Endothelial cell of hepatic sinusoid (primary cell): Measurements from ENCODE around the gene FYCO1.

Experiments
- in situ Hi-C: cut with HindIII; loops from 2 replicates; pipeline ENCODE4 v1.10.0; 2017; ENCODE audit warnings: low sequenced_read_pairs

Gene FYCO1

GRCh38 chr3:45984331-45985312 lies 11.0 kb downstream of the FYCO1 start:
- in situ Hi-C loops = no loop called here

DNA sequence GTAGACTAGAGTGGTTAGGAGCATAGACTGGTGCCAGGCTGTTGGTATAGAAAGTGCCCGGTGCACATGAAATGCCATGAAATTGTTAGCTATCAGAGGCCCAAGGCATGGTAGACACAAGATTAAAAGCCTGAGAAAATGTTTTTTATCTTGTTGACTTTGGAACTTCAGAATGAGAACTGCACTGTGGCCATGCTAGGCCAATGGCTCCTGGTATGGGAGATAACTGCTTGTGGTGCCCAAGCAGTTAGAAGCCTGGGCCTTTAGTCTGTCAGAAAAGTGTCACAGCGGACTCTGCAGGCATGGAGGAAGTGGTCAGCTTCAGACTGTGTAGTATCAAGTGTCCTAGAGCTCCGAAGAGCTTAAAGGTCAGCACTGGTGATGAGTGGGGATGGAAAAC lies 11.9 kb downstream of the FYCO1 start:
- in situ Hi-C loops = no loop called here

DNA sequence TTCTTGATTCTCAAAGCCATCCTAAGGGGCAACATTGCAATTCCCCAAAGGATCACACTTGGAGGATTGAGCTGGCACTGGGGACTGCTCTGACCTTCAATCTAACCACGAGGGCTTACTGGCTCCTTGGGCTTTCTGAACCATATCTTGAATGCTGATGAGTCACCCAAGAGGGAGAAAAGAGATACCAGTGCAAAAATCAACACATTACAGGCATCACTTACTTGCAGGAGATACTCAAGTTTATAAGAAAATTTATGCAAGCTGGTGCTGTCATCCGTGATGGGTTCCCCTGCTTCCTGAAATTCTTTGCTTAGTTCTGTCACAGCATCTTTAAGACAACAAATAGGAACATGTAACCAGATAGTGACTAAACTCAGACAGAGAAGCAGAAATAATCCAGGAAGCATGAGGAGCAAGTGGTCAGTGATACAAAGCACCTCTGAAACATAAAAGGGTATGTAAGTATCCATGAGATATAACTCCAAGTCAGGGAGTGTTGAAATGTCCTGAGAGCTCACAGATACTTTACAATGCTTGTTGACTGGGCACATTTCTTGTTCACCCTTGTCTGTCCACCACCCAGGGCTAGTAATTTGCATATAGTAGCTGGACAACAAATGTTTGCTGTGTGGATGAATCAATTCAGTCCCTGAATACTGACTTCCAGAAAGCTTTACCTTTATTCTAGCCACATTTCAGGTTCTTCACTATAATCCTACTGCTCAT lies 14.1 kb downstream of the FYCO1 start:
- in situ Hi-C loops = no loop called here

DNA sequence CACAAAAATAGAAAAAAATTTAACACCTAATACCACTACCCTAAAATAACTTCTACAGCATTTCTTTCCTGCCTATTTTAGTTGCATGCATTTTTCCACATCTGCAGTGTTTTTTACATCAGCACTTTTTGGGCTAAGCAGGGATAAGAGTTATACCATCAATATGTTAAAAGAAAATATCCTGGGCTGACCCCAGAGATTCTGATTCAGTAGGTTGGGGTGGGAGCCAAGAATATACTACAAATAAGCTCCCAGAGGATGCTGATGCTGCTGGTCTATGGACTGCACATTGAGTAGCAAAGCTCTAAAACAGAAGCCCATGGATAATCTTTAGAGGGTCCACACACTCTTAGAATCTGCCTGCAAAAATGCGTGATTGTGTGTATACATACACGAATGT lies 14.8 kb downstream of the FYCO1 start:
- in situ Hi-C loops = no loop called here

DNA sequence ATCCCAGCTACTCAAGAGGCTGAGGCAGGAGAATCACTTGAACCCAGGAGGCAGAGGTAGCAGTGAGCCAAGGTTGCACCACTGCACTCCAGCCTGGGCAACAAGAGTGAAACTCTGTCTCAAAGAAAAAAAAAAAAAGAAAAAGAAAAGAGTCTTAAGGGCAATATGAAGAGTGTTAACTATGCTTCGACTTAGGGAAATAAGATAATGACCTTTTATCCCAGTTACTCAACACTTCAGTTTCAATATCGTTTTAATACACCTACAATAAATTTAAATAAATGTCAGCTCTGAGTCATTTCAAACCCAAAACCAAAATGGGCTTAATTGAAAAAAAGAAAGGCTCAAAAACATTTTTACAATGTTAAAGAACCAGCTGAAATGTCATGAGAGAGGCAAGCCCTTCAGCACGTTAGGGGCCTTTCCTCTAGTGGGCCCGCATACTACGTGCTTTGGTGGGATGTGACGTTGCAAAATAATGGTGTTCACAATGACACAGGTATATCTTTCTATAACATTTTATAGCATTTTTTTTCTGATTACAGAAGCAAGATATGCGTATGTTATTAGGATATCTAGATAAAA lies 15.3 kb downstream of the FYCO1 start:
- in situ Hi-C loops = no loop called here

DNA sequence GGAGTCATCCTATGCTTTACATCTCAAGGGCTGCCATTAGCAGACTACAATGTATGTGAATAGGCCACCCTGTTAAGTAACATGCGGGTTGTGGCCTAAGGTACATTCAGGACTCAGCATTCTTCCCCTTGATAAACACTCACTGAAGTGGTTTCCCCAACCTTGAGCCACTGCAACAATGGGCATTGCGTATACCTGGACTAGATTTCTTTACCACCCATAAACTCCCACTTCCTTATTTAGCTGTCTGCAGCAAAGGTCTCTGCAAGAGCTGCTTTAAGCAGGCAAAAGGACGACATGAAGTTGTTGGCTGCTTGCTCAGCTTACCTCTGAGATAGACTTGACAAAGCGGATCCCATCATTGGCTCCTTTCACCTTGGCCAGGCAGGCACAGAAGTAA lies 16.2 kb downstream of the FYCO1 start:
- in situ Hi-C loops = no loop called here

DNA sequence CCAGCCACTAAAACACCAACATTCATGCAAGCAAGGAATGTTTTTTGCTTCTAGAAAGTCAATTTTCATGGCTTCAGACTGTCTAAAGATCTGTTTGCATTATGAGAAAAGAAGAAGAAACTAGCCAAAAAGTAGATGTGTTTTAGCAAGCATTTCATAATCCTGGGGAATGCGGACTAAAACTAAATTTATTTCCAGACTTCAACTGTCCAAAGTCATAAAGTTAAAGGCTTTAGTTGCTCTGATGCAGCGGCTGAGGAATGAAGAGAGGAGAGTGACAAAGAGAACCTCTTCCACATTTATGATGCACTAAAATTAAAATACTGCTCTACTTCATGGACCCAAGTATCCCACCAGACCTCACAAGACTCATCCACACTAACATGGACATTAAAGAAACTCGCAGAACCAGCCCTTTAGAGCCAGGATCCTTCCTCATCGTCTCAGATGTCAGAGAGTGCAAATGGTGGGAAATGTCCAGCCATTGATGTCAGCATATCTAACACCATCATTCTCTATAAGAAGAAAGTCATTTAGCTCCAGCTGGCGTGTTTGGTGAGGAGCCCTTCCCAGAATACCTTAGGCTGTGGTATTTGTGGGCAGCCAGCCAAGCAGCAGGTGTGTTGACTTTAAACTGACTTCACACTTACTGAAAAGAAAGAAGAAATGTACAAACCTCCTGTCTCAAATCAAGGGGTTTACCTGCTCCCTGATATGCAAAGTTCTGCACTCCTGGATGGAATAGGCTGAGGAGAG lies 17.4 kb downstream of the FYCO1 start:
- in situ Hi-C loops = no loop called here

DNA sequence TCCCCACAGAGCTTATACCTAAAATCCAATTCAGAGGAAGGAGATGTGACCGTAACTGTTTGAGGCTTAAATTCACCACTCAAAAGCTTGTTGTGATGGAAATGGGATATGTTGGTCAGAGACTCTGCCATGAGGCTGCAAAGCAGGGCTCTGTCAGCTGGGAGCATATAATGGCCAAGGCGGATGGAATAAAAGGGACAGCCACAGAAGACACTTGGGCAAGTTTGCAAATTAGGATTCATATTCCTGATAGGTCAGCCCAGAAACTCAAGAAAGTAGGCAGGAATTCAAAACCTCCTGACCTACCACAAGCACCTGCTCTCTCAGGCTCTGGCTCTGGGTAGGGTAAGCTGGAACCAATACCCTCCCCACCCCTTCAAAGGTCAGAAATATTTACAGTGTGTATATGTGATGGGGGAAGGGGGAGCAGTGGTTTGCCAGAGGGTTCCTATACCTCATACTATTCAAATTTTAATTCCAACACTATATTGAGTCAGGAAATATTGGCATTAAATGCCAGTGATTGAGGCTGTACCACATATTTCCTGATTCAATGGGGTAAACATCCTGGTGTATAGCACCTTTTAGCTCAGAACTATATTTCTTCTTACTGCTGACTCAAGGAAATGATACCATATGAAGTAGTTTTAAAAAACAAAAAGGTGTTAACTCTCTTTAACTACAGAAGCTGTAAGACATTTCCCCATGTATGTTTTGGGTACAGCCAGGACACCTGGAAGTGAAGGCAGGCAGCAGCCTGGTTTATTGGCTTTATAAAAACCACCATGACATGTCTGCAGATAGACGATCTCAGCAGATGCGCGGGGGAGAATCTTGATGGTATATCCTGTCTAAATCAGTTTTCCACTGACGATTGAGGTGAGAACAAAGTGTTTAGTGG lies 19.2 kb downstream of the FYCO1 start:
- in situ Hi-C loops = no loop called here

DNA sequence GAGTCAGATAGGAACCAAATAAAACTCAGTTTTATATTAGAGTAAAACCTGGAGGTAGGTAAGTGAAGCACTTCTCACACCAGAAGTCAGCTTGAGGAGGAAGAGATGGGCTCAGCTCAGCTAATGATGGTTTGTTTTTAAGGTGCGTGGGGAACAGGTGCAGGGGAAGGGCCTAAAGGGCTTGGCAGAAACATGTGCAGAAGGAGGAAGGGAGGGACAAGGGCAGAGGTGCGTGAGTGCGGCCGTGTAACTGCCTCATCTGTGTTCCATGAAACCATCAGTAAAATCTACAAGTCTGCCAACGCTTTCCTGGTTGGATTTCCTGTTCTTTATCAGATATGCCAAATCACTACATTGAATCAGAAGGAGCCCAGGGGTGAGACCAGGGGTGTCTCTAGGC lies 19.9 kb downstream of the FYCO1 start:
- in situ Hi-C loops = no loop called here

DNA sequence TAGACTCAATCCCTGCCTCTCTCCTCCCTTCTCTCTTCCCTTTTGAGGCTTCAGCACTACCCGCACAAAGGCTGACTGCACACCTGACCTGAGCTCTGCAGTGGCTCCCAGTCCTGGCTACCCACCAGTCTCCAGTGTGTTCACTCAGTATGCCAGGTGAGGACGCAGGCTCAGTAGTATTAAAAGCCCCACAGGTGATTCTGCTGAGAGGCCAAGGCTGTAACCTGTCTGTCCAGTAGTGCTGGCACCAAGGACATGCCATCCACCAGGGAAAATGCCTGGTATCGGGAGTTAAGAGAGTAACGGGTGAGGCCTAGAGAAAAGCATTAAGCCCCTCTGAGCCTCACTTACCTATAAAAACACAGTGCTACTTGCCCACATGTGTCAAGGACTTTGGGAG lies 20.9 kb downstream of the FYCO1 start:
- in situ Hi-C loops = no loop called here

DNA sequence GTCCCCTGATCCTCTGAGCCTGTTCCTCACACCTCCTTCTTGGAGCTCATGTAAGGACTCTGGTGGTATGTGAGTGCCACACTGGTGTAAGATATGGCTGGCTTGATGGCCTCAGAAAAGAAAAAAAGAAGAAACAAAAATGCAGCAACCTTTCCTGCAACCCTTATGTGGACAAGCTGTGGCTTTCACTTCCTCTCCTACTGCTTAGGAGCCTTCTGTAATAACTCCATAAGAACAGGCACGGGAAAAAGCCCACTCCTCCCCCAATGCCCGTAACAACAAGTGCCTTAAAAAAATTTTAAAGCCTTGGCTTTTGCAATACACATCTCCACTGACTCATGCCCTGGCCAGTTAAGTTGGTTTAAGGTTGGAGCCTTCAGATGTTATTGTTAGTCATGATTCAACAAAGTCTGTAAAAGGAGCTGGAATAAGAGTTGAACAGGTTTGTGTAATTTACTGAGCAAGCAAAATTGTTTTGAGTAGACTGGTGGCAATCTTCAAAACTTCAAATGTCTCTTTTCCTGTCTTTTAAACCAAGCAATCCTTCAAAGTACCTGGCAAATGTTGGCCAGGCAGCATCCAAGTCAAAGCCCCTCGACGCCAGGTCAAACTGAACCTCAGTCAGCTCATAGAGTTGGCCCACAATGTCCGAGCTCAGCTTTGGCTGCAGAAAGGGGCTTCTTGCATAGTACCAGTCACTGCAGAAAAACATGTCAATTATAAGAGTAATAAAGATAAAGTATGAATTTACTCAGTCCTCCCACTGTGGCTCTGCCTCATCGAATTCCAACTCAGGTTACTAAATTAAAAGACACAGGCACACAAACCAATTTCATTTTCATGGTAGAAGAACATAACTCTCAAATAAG lies 22.9 kb downstream of the FYCO1 start:
- in situ Hi-C loops = no loop called here

DNA sequence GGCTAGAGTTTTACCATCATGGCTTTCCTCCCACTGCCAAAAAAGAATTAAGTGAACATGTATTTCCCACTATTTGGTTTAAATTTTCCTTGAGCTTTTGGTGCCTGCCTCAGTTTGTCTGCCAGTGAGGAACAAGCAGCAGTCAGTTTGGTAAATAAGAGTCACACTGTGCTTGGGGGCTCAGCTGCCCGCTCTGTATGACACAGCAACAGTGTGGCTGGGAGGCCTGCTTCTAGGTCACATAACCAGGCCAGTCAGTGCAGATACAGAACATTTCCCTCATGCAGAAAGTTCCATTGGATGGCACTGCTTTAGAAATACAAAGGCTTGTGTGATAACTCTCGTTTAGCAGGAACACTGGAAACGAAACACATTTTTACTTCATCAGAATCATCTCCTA lies 25.7 kb downstream of the FYCO1 start:
- in situ Hi-C loops = no loop called here

- in situ Hi-C loops = no loop called here
Measured at GRCh38 chr3:45969116-45969515, 26.5 kb downstream of the FYCO1 start.

DNA sequence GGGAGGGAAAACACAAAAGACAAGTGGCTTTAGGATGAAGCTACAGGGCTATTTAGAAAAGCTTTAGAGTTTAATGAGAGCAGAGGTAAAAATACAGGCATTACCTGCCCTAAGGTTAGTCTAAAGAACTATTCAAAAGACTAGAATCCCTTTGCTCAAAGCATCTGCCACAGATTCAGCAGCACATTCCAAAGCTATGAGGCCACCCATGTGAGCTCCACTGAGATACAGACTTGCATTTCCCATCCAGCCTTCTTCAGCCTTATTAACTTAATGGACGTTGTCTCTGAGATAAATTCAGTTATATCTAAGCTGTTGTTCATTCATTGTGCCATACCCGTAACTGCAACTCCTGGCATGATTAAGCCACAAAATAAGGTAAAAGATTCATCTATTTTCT lies 26.9 kb downstream of the FYCO1 start:
- in situ Hi-C loops = no loop called here

GRCh38 chr3:45968149-45968548 lies 27.5 kb downstream of the FYCO1 start:
- in situ Hi-C loops = no loop called here

DNA sequence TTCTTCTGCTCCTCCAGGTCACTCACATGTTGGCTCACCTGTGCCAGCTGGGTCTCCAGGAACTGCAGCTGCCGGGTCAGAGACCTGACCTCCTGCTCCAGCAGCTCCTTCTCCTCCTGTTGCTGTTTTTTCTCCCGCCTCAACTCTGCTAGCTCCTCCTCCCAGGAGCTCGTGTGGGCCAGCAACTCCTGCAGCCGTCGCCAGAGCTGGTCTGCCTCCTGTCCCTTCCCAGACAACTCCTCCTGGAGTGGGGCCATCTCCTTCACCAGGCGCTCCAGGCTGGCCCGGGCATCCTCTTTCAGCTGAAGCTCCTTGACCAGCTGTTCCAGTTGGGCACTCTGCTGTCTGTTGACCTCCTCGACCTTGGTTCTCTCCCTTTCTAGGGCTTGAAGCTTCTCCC lies 27.9 kb downstream of the FYCO1 start:
- in situ Hi-C loops = no loop called here

- in situ Hi-C loops = no loop called here
Measured at GRCh38 chr3:45966950-45967640, 28.5 kb downstream of the FYCO1 start.

- in situ Hi-C loops = no loop called here
Measured at GRCh38 chr3:45966371-45966791, 29.2 kb downstream of the FYCO1 start.
